Measurements from ENCODE around the gene ZSCAN1.

ZSCAN1 gene

DNA sequence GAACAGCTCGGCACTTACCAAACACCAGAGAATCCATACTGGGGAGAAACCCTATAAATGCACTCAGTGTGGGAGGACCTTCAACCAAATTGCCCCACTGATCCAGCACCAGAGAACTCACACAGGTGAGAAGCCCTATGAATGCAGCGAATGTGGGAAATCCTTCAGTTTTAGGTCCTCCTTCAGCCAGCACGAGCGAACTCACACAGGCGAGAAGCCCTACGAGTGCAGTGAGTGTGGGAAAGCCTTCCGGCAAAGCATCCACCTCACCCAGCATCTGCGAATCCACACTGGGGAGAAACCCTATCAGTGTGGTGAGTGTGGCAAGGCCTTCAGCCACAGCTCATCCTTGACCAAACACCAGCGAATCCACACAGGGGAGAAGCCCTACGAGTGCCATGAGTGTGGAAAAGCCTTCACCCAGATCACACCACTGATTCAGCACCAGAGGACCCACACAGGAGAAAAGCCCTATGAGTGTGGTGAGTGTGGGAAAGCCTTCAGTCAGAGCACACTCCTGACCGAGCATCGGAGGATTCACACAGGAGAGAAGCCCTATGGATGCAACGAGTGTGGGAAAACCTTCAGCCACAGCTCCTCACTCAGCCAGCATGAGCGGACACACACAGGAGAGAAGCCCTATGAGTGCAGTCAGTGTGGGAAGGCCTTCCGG lies 33.6 kb downstream of the ZSCAN1 start:
- DNase-seq (ENCODE audit: low read depth) = peak; percentile 9
- TF ChIP-seq CTCF (conservative IDR thresholded peaks at IDR 0.05; ENCODE audit: low read depth, low read length) = no peak
- H3K4me3 ChIP-seq (ENCODE audit: low read depth, low read length) = no peak overlapping the region

DNA sequence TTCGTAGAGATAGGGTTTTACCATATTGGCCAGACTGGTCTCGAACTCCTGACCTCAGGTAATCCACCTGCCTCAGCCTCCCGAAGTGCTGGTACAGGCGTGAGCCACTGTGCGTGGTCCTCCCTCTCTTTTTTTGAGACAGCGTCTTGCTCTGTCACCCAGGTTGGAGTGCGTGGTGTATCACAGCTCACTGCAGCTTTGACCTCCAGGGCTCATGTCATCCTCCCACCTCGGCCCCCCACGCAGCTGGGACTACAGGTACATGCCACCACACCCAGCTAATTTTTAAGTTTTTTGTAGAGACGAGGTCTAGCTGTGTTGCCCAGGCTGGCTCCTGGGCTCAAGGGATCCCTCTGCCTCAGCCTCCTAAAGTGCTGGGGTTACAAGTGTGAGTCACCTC lies 46.0 kb downstream of the ZSCAN1 start:
- no peak for DNase-seq (ENCODE audit: low read depth)
- no peak for TF ChIP-seq CTCF (conservative IDR thresholded peaks at IDR 0.05; ENCODE audit: low read depth, low read length)
- H3K4me3 ChIP-seq (ENCODE audit: low read depth, low read length) = no peak overlapping the region

DNA sequence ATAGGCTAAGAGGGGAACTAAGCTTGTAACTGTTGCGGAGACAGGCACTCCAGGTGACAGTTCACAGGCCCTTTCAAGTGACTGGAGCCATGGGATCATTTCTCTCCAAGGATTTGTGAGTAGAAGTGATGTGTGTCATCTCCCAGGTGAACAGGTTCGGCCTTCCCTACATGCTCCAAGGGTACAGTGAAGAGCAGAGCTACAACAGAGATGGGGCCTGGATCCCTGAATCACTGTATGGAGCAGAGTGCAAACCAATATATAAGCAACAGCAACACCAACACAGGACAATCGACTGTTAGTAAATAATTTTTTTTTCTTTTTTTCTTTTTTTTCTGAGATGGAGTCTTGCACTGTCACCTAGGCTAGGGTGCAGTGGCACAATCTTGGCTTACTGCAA lies 49.2 kb downstream of the ZSCAN1 start:
- TF ChIP-seq CTCF (conservative IDR thresholded peaks at IDR 0.05; ENCODE audit: low read depth, low read length) = no peak
- DNase-seq (ENCODE audit: low read depth) = no peak
- H3K4me3 ChIP-seq (ENCODE audit: low read depth, low read length) = no peak overlapping the region

GRCh38 chr19:58084596-58085347 lies 50.9 kb downstream of the ZSCAN1 start:
- TF ChIP-seq CTCF (conservative IDR thresholded peaks at IDR 0.05; ENCODE audit: low read depth, low read length) = no peak
- no peak overlapping the region for H3K4me3 ChIP-seq (ENCODE audit: low read depth, low read length)

GRCh38 chr19:58085348-58085875 lies 51.6 kb downstream of the ZSCAN1 start:
- no peak for DNase-seq (ENCODE audit: low read depth)
- TF ChIP-seq CTCF (conservative IDR thresholded peaks at IDR 0.05; ENCODE audit: low read depth, low read length) = no peak
- H3K4me3 ChIP-seq (ENCODE audit: low read depth, low read length) = no peak overlapping the region

More at GRCh38 chr19:58084596-58085347, 50.9 kb downstream of the ZSCAN1 start:
- no peak for DNase-seq (ENCODE audit: low read depth)

DNA sequence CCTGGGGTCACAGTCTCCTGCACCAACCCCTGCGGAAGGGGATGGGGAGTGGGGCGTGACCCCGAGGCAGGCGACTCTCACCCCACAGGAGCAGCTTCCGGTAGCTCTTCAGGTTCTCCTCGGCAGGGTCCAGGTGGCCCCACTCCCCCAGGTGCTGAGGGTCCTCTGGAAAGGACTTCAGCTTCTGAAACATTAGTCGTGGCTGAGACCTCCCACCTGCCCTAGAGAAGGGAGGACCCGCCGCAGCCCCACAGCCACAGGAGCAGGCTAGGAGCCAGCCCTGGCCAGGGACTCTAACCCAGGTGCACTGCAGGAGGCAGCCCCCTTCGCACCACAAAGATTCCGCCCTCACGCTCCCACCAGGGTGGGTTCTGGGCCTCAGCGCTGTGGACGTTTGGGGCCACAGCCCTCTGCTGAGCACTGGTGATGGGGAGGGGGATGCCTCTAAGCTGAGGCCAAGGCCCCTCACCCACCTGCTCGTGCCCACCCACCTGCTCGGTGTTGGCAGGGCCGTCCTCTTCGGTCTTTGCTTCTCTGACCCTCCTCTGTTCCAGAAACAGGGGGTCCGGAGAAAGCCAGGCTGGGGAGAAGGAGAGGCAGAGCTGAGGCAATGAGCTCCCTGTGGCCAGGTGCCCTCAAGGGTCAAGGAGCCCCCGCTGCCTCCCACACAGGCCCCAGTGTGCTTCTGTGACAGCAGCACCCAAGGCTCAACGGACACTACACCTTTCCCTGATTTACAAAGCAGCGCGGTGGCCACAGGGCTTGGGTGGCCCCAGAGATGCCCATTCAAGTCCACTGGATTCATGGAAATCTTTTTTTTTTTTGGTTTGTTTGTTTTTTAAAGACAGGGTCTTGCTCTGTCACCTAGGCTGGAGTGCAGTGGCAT lies 53.2 kb downstream of the ZSCAN1 start:
- no peak for TF ChIP-seq CTCF (conservative IDR thresholded peaks at IDR 0.05; ENCODE audit: low read depth, low read length)
- no peak for DNase-seq (ENCODE audit: low read depth)
- H3K4me3 ChIP-seq (ENCODE audit: low read depth, low read length) = no peak overlapping the region

All from choroid plexus epithelial cell (primary cell).